Testis (tissue), 2 donors: ENCODE results near the gene BTN2A1.

Experiments
- POLR2A ChIP-seq: fragments of 450-650 bp; IDR thresholded peaks from one replicate; pipeline ENCODE4 v1.6.1; 2017; ENCODE audit warnings: antibody characterized with exemption, mild to moderate bottlenecking, moderate library complexity
- TF ChIP-seq, protein P1 (sequence below), 3 experiments: fragments of 450-650 bp in 2 of 3; fragments of 200-600 bp in 1 of 3; sonication (generic) in 1 of 3; IDR thresholded peaks; one replicate each; pipeline ENCODE4 v1.5.1; 2016 to 2019; ENCODE audit warnings: antibody characterized with exemption in 3 of 3, mild to moderate bottlenecking in 2 of 3, moderate library complexity in 1 of 3

- TF ChIP-seq, protein P1, sequence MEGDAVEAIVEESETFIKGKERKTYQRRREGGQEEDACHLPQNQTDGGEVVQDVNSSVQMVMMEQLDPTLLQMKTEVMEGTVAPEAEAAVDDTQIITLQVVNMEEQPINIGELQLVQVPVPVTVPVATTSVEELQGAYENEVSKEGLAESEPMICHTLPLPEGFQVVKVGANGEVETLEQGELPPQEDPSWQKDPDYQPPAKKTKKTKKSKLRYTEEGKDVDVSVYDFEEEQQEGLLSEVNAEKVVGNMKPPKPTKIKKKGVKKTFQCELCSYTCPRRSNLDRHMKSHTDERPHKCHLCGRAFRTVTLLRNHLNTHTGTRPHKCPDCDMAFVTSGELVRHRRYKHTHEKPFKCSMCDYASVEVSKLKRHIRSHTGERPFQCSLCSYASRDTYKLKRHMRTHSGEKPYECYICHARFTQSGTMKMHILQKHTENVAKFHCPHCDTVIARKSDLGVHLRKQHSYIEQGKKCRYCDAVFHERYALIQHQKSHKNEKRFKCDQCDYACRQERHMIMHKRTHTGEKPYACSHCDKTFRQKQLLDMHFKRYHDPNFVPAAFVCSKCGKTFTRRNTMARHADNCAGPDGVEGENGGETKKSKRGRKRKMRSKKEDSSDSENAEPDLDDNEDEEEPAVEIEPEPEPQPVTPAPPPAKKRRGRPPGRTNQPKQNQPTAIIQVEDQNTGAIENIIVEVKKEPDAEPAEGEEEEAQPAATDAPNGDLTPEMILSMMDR (IDR thresholded peaks at IDR 0.05), result no peak
- TF ChIP-seq POLR2A, result no peak
Observed at GRCh38 chr6:26473429-26473757, 15.6 kb downstream of the BTN2A1 start.
